ENCODE measurements around the gene B4GALT7.
"Not testable (repeated sequence)": the region's sequence is repeated elsewhere in the genome, so short reads cannot be mapped to it uniquely, and the experiment has no call there.

B4GALT7 gene

DNA sequence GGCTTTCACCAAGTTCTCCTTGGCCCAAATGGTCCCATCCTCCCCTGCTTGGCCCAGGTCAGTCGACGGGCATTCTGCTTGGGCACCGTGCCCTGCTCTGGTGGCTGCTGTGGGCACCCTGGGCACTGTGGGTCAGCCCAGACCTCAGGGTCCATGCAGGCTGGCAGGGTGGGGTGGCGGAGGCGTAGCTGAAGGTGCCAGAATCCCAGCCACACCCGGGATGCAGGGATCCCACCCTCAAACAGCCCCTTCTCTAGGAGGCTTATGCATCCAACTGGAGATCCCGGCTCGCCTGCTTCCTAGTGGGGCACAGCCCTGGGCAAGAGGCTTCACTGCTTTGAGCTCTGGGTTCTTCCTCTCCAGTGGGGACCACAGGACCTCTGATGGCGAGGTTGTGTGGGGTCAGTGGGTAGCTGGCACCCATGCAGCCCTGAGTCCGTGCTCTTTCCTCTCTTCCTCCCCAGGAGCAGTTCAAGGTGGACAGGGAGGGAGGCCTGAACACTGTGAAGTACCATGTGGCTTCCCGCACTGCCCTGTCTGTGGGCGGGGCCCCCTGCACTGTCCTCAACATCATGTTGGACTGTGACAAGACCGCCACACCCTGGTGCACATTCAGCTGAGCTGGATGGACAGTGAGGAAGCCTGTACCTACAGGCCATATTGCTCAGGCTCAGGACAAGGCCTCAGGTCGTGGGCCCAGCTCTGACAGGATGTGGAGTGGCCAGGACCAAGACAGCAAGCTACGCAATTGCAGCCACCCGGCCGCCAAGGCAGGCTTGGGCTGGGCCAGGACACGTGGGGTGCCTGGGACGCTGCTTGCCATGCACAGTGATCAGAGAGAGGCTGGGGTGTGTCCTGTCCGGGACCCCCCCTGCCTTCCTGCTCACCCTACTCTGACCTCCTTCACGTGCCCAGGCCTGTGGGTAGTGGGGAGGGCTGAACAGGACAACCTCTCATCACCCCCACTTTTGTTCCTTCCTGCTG, 9.4 kb downstream of the B4GALT7 start:
- DNase-seq (ENCODE audit: low read depth in 2 of 2), result no peak

DNA sequence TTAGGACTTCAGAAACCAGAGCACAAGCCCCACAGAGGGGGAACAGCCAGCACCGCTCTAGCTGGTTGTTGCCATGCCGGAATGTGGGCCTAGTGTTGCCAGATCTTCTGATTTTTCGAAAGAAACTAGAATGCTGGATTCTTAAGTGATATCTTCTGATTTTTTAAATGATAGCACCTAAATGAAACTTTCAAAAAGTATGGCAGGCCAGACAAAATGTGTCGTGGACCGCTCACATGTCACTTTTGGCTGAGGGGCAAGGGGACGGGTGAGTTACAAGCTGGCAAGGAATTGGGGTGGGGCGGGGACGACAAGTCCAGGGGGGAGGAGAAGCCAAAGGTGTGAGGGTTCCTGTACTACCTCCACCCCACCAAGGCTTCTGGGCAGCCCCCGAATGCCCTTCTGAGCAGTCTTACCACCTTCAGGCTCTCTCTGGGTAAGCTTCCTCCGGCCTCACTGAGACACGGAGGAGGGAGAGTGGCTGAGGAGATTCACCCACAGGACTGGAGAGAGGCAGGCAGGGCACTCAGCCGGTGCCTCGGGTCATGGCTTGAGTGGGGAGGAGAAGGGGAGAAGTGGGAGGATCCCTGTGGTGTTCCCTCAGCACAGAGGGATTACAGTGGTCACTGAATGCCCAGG, 10.3 kb downstream of the B4GALT7 start:
- no peak for DNase-seq (ENCODE audit: low read depth in 2 of 2)

DNA sequence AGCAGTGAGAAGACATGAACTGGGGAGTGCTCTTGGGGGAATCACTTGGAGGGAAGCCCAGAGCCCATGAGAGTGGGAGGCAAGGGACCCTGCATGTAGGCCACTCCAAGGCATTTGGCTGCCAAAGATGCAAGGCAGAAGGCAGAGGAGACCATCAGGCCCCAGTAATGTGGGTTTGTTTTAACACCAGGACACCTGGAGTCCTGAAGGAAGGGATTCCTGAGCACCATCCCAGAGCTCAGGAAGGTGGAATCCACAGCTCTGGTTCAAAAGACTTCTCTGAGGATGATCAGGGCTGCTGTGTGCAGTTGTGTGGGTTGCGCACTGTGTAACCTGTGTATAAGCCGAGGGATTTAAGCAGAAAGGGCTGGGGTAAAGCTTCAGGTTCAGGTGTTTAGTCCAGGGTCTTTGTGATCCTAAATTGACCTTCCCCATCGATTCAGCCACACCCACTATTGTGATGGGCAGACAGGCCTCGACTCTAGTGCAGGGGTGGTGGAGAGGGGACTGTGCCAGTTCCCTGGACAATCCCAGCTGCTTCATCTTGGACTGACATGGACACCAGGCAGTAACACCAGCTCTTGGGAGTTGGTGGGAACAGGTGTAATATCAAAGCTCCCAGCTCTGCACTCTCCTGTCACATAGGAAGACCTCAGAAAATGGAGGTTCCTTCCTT, 11.0 kb downstream of the B4GALT7 start:
- no peak for DNase-seq (ENCODE audit: low read depth in 2 of 2)

DNA sequence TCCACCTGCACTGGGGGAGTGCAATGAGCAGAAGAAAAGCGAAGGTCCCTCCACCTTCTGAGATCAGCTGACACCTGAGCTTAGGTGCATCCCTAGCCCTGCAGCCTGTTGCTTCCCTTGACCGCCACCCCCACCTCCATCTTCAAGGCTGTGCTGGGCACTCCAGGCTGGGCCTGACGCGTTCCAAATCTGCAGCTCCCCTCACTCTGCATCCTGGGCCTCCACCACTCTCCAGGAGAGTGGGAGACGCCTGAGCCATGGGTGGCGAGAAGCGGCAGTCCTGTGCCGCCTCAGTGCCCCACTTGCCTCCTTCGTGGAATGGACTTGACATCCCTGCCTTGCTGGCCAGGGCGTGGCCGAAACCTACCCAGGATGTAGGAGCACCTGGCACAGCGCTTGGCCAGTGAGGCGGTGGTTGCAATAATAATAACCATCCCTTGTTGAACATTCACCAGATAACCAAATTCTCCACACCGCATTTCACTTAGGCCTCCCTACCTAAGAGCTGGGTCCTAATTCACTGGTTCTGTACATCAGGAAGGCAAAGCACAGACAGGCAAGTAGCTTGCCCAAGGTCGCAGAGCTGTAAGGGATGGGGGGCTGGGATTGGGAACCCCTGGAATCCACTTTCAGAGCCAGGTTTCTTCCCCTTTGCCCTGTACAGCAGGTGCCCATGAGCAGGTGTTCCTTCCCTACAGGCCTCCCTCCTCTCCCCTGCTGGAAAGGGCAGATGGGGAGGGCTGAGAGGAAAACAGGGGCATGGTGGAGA, 11.7 kb downstream of the B4GALT7 start:
- DNase-seq (ENCODE audit: low read depth in 2 of 2), result no peak

DNA sequence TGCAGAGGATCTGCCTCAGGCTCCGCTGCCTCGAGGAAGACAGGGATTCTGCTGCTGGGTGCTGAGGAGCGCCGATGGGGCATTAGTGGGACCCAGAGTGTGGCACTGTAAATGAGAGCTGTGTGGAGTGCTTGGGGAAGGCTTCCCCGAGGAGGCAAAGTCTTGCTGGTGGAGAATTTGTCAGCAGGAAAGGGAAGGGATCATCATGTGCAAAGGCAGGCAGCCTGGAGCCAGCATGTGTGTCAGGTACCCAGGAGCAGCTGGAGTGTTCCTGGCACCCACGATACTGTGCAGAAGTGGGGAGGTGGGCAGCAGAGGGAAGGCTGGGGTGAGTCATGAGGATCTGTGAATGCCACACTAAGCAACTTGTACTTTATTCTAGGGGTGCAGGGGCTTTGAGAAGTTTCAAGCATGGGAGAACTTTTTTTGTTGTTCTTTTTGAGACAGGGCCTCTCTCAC, 12.3 kb downstream of the B4GALT7 start:
- DNase-seq (ENCODE audit: low read depth in 2 of 2), result no peak

DNA sequence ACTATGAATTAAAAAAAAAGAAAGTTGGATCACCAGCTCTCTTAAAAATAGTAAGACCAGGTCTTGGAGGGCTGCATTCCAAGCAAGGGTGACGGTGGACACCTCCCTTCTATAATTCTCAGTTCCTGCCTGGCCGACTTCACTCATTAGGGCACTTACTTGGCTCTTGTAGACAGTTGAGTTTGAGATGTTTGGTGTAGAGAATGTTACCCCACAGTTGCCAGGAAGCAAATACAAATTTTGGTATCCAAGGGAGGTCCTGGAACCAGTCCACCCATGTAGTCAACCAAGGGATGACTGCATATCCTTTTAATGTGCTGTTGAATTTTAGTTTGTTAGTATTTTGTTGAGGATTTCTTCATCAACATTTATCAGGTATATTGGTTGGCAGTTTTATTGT, 20.6 kb downstream of the B4GALT7 start:
- no peak for DNase-seq (ENCODE audit: low read depth in 2 of 2)

DNA sequence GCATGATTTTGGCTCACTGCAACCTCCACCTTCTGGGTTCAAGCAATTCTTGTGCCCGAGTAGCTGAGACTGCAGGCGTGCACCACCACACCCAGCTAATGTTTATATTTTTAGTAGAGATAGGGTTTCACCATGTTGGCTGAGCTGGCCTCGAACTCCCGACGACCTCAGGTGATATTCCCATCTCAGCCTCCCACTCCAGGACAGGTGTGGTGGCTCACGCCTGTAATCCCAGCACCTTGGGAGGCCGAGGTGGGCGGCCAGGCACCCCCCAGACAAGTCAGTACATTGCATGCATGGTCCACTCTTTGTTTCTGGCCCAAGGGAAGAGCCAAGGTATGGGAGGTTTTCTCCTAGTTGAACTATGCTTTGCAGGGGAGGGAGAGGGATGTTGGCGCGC, 24.2 kb downstream of the B4GALT7 start:
- DNase-seq (ENCODE audit: low read depth in 2 of 2), result not testable (repeated sequence)

DNA sequence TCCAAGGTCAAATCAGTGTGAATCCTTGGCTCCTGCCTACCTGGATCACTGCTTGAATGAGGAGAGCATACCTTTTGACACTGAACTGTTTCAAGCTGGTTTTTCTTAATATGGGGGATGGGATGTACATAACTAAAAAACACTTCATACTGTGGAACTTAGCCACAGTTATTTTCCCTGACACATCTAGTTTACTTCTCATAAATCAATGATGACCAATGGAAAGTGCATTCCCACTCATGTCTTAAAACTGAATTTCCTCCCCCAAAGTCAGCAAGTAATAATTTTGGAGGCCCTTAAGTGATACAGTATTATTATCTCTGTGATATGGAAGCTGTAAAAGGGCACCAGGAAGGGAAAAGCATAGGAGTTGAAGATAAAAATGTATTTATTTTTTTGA, 30.3 kb downstream of the B4GALT7 start:
- not testable (repeated sequence) for DNase-seq (ENCODE audit: low read depth in 2 of 2)

DNA sequence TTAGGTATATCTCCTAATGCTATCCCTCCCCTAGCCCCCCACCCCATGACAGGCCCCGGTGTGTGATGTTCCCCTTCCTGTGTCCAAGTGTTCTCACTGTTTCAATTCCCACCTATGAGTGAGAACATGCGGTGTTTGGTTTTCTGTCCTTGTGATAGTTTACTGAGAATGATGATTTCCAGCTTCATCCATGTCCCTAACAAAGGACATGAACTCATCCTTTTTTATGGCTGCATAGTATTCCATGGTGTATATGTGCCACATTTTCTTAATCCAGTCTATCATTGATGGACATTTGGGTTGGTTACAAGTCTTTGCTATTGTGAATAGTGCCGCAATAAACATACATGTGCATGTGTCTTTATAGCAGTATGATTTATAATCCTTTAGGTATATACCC, 35.0 kb downstream of the B4GALT7 start:
- DNase-seq (ENCODE audit: low read depth in 2 of 2), result not testable (repeated sequence)

DNA sequence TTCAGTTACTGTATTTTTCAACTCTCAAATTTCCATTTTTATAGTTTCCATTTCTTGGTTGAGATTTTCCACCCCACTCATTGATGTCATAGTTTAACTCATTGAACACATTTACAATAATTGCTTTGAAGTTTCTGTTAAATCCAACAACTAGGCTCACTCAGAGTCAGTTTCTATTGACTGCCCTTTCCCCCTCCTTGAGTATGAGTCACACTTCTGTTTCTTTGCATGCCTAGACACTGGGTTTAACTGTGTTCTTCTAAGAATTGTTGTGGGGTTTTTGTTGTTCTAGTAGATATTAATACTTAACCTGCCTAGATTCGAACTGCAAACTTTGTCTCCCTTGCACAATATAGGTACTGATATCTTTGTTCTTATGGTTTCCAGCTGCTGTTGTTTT, 45.5 kb downstream of the B4GALT7 start:
- DNase-seq (ENCODE audit: low read depth in 2 of 2), result not testable (repeated sequence)

DNA sequence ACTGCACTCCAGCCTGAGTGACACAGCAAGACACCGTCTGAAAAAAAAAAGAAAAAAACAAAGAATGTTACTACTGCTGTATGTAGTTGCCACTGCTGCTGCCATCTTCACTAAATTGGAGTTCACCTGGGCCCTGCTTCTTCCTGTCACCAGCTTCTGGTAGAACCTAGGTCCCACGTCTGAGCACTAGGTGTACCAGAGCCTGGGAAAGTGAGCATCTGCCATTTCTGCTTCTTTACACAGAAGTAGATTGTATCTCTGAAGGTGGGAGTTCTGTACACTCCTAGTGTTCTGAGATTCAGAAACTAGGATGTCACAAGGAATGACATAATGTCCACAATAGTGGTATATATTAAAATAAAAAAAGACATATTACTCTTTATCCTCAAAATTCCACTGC, 51.3 kb downstream of the B4GALT7 start:
- not testable (repeated sequence) for DNase-seq (ENCODE audit: low read depth in 2 of 2)

DNA sequence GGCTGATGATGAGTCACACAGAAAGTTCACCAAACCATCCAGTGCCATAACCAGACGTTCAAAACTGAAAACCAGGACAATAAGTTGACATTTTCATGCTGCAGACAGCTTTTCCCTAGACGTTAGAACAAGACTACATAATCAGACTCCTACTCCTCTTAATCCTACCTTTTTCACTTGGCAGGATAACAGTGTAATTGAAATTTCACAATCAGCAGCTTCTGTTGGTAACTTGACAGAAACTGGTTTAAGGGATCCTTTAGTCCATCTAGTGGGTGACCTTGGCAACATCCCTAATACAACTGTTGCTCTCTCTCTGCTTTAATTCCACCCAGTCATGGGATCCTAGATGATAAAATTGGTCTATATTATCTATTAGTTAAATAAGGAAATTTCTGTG, 57.9 kb downstream of the B4GALT7 start:
- not testable (repeated sequence) for DNase-seq (ENCODE audit: low read depth in 2 of 2)

DNA sequence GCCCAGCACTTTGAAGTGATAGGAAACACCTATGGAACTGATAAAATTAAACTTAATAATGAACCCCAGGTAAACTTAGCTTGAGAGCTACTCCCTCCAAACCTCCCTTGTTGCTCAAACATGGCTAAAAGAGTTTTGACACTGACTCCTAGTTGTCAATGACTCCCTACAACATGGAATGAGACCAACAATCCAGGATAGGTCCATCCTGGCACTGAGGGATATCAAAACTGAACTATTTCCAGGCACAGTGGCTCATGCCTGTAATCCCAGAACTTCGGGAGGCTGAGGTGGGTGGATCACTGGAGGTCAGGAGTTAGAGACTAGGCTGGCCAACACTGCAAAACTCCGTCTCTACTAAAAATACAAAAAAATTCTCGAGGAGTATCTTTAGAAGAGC, 58.6 kb downstream of the B4GALT7 start:
- DNase-seq (ENCODE audit: low read depth in 2 of 2), result not testable (repeated sequence)
